Activated B cell treated with CpG ODN at 0.5 μM for 24 hours (primary cell): Measurements from ENCODE around the gene ZKSCAN3. TPM values are rescaled to one million over a fixed set of nuclear protein-coding genes. Genes with fewer than 3 reads are reported as not detected.

Source experiments
- ATAC-seq: fragments of 200-7000 bp; cut with Tn5 transposase; one replicate; pipeline ENCODE4 v1.10.0; 2021; ENCODE audit warnings: low read depth, mild to moderate bottlenecking, moderate library complexity
- CTCF ChIA-PET: fragments of 350-600 bp; sonication (Branson Sonifier 250); formaldehyde crosslinking; loops from one replicate; lab custom pipeline; 2021; ENCODE audit warnings: antibody characterized with exemption; lab: Charles Lee
- POLR2A ChIA-PET: fragments of 350-600 bp; sonication (Branson Sonifier 250); formaldehyde crosslinking; loops from one replicate; lab custom pipeline; 2021; ENCODE audit warnings: antibody characterized with exemption; lab: Charles Lee
- DNase-seq: peaks from one replicate; pipeline ENCODE4 v3.0.0; 2022
- H3K27ac Mint-ChIP-seq: one replicate; pipeline ENCODE4 v1.8.0; 2020; ENCODE audit warnings: mixed read lengths
- H3K27me3 Mint-ChIP-seq: one replicate; pipeline ENCODE4 v1.8.0; 2021; ENCODE audit warnings: mixed read lengths
- H3K36me3 Mint-ChIP-seq: one replicate; pipeline ENCODE4 v1.8.0; 2021; ENCODE audit warnings: low read depth, mixed read lengths
- H3K4me1 Mint-ChIP-seq: one replicate; pipeline ENCODE4 v1.8.0; 2021; ENCODE audit warnings: mixed read lengths
- H3K4me3 Mint-ChIP-seq: one replicate; pipeline ENCODE4 v1.8.0; 2020; ENCODE audit warnings: mild to moderate bottlenecking, mixed read lengths
- H3K9me3 Mint-ChIP-seq: one replicate; pipeline ENCODE4 v1.8.0; 2020; ENCODE audit warnings: mixed read lengths
- intact Hi-C: fragments of 100-400 bp; cut with micrococcal nuclease; formaldehyde crosslinking; loops from one replicate; pipeline ENCODE4 v1.15.1; 2024
- total RNA-seq: library from RNA; stranded (reverse); gene quantifications from 2 replicates; pipeline ENCODE4 v1.2.3, GENCODE V29; 2022
- TF ChIP-seq, protein P1 (sequence below): fragments of 200-600 bp; IDR thresholded peaks from one replicate; pipeline ENCODE4 v1.8.0; 2022; ENCODE audit warnings: antibody characterized with exemption, mild to moderate bottlenecking

Gene ZKSCAN3
- total RNA-seq, 1 donor from 2014 or later = 6.3 TPM

DNA sequence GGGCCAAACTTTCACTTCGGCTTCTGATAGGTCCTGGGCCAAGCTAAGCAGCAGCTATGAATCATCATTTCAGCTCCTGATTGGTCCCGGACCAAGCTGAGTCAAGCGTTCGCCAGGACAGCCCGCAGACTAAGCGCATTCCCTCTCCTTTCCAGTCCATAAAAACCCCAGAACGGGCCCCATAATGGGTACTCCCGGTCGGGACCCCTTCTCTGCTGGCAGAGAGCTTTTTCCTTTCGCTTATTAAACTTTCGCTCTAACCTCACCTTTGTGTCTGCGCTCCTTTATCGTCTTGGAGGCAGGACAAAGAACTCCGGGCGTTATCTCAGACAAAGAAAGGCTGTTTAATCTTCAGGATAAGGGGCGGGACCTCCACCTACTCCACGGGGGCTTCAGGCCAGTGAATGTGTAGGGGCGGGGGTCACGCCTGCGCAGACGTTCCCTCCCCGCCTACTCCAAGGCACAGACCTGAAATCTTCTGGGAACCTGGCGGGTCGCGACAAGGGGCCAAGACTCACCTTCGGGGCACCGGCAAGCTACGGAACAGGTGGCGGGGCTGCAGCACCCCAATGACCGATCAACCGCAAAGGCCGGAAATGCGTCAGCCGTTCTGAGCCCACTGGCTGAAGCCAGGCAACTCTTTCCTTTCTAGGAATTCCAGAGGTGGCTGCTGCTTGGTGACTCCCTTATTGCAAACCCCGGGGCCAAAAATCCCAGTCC is 14.0 kb upstream of the ZKSCAN3 start, which contains the start of gene ZSCAN31:
Gene ZSCAN31, minus strand, starts transcription at position 585 of the 720 bp plus-strand sequence. CDS start 6,465 bp downstream, outside the sequence.
- no peak within 1 kb of the TSS for H3K4me3 Mint-ChIP-seq
- ChIA-PET POLR2A (interaction anchor here (0.6 to 2.4 kb wide), 19 partner anchors 10 to 1189 kb away, joined by 3 to 20 read pairs (median 4); partner anchors contain the start of genes PGBD1, ZKSCAN3, ZKSCAN4 and ZKSCAN8), CTCF (interaction anchor here (1.4 to 3.3 kb wide), 2 partner anchors 14 to 20 kb away, joined by 3 to 14 read pairs; partner anchors contain the start of gene ZKSCAN3)
- intact Hi-C loops = loop anchor here (1.0 to 10.0 kb wide), 9 partner anchors 14 to 1158 kb away; partner anchors contain the start of genes PGBD1, ZKSCAN3, ZNF184 and ZSCAN12
- DNase-seq = peak; percentile 61
- no peaks in the 10 kb centered on the region for H3K4me1 Mint-ChIP-seq
- no peaks in the 10 kb centered on the region for H3K36me3 Mint-ChIP-seq
- H3K9me3 Mint-ChIP-seq = peaks cover 6% of the 10 kb centered on the region
- TF ChIP-seq, protein P1, sequence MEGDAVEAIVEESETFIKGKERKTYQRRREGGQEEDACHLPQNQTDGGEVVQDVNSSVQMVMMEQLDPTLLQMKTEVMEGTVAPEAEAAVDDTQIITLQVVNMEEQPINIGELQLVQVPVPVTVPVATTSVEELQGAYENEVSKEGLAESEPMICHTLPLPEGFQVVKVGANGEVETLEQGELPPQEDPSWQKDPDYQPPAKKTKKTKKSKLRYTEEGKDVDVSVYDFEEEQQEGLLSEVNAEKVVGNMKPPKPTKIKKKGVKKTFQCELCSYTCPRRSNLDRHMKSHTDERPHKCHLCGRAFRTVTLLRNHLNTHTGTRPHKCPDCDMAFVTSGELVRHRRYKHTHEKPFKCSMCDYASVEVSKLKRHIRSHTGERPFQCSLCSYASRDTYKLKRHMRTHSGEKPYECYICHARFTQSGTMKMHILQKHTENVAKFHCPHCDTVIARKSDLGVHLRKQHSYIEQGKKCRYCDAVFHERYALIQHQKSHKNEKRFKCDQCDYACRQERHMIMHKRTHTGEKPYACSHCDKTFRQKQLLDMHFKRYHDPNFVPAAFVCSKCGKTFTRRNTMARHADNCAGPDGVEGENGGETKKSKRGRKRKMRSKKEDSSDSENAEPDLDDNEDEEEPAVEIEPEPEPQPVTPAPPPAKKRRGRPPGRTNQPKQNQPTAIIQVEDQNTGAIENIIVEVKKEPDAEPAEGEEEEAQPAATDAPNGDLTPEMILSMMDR = no peak
- H3K27me3 Mint-ChIP-seq = no peaks in the 10 kb centered on the region
- no peak within 1 kb of the TSS for H3K27ac Mint-ChIP-seq
- peak; percentile 93 for ATAC-seq

DNA sequence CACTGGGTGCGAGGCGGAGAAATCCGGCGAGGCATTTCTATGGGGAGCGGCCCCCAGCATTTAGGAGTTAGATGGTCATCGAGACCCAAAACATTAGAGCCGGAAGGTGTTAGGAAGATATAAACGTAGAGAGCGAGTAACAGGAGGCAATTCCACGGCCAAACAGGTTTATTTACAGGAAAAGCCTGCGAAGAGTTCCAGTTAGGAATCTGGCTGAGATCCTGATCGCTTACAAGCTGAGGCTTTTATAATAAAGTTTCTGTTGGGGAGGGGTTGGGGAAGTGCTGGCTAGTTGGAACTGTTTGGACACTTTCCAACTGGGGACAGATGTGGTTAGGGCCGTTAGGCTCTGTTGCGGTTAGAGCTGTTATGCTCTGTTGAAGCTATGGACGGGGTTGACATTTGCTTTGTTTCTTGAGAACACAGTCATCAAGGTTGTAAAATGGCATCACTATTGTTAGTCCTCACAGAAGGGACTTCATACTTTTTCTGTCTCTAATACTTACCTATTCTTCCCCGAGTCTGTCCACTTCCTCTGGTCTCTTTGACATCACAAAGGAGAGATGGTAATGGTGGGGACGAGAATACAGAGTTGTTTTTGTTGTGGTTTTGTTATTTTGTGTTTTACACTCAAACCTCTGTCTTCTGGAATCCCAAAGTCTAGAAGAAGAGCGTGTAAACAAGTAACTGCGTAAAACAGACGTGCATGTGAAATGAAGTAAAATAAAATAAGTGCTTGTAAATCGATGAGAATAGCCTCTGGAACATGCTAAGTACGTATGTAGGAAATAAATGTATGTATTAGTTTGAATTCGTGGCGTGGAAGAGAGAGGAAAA is 13.2 kb upstream of the ZKSCAN3 start:
- intact Hi-C loops = loop anchor here (5.0 to 10.0 kb wide), 5 partner anchors 61 to 1159 kb away; partner anchors contain the start of genes ZNF184, ZSCAN12 and ZSCAN26
- DNase-seq (no peak), ATAC-seq (peak; percentile 11)
- Mint-ChIP-seq H3K4me1 (no peaks in the 10 kb centered on the region), H3K27ac (no peak overlapping the region), H3K4me3 (no peak overlapping the region), H3K27me3 (no peaks in the 10 kb centered on the region), H3K9me3 (peaks cover 9% of the 10 kb centered on the region), H3K36me3 (no peaks in the 10 kb centered on the region)
- ChIA-PET CTCF (interaction anchor here (3.3 kb wide), 1 partner anchor 19 kb away, joined by 14 read pairs; no protein-coding TSS in a partner anchor), POLR2A (interaction anchor here (0.7 to 2.4 kb wide), 9 partner anchors 10 to 464 kb away, joined by 3 to 20 read pairs (median 4); partner anchors contain the start of genes ZKSCAN4, ZKSCAN8 and ZSCAN26)
- TF ChIP-seq, protein P1 = no peak

DNA sequence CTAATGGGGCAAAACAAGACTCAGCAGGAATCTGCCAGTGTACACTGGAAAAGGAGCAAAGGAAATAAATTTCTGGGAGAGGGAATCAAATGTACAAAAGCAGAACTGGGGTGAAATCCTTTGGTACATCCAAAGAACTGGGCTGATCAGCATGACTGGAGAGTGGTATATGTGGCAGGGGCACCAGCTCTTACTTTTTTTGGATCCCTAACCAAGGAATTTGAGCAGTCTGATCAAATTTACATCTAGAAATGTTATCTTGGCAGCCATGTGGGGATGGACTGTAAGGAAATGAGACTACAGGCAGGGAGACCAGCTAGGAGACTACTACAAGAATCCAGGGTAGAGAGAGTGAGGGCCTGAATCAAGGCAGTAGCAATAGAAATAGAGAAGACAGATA is 12.6 kb upstream of the ZKSCAN3 start:
- Mint-ChIP-seq H3K27me3 (no peaks in the 10 kb centered on the region), H3K4me1 (no peaks in the 10 kb centered on the region), H3K27ac (no peak overlapping the region), H3K36me3 (no peaks in the 10 kb centered on the region), H3K4me3 (no peak overlapping the region), H3K9me3 (peaks cover 9% of the 10 kb centered on the region)
- ChIA-PET CTCF (interaction anchor here (3.3 kb wide), 1 partner anchor 19 kb away, joined by 14 read pairs; no protein-coding TSS in a partner anchor), POLR2A (interaction anchor here (0.7 to 2.1 kb wide), 4 partner anchors 12 to 200 kb away, joined by 3 to 8 read pairs (median 4); partner anchors contain the start of genes ZKSCAN3 and ZKSCAN8)
- intact Hi-C loops = loop anchor here (5.0 to 10.0 kb wide), 5 partner anchors 60 to 1160 kb away; partner anchors contain the start of genes ZNF184, ZSCAN12 and ZSCAN26
- no peak for DNase-seq
- TF ChIP-seq, protein P1 = no peak
- ATAC-seq = no peak

DNA sequence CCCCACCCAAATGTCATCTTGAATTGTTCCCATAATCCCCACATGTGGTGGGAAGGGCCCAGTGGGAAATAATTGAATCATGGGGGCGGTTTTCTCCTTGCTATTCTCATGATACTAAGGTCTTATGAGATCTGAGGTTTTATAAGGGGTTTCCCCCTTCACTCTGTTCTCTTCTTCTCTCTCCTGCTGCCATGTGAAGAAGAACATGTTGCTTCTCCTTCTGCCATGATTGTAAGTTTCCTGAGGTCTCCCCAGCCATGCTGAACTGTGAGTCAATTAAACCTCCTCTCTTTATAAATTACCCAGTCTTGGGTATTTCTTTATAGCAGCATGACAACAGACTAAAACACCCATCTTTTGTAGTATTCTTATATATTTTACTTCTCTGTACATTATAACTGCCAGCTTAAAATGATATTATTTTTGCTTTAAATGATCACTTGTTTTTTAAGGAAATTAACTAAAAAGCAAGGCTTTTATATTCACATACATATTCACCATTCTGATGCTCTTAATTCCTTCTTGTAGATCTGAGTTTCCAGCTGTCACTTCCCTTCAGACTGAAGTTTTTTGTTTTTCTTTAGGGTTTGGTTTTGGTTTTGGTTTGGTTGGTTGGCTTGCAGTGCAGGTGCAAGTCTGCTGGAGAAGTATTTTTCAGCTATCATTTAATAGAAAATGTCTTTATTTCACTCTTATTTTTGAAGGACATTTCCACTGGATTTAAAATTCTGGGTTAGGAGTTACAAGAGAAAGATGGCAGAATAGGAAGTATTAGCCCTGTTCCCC is 9.2 kb upstream of the ZKSCAN3 start:
- CTCF ChIA-PET = interaction anchor here (1.2 kb wide), 1 partner anchor 15 kb away, joined by 3 read pairs; no protein-coding TSS in a partner anchor
- Mint-ChIP-seq H3K4me3 (no peak overlapping the region), H3K27ac (no peak overlapping the region)

More for the DNA sequence above, 9.2 kb upstream of the ZKSCAN3 start:
- H3K9me3 Mint-ChIP-seq = peaks cover 9% of the 10 kb centered on the region
- ATAC-seq = no peak
- peaks cover 4% of the 10 kb centered on the region for H3K27me3 Mint-ChIP-seq
- DNase-seq = no peak
- intact Hi-C loops = no loop called here
- TF ChIP-seq, protein P1 = no peak
- no peaks in the 10 kb centered on the region for H3K4me1 Mint-ChIP-seq
- no peaks in the 10 kb centered on the region for H3K36me3 Mint-ChIP-seq
- POLR2A ChIA-PET = no interaction called here
